ENCODE results near the gene NUF2.
"Not testable (repeated sequence)": the region's sequence is repeated elsewhere in the genome, so short reads cannot be mapped to it uniquely, and the experiment has no call there.

The NUF2 gene

DNA sequence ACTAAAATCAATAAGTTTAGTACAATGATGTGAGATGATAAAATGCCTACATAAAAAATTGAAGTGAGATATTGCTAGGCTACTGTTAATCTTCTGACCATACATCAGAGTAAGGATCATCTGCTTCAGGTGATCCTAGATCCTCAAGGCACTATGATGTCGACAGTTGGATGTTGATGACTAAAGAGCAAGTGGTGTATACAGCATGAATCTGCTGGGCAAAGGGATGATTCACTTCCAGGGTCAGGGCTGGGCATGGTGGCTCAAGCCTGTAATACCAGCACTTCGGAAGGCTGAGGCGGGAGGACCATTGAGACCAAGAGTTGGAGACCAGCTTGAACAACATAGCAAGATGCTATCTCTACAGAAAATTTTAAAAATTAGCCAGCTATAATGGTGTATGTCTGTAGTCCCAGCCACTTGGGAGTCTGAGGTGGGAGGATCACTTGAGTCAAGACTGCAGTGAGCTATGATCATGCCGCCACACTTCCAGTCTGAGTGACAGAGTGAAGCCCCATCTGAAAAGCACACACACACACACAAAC lies 24.6 kb downstream of the NUF2 start:
- TF ChIP-seq, protein P1, sequence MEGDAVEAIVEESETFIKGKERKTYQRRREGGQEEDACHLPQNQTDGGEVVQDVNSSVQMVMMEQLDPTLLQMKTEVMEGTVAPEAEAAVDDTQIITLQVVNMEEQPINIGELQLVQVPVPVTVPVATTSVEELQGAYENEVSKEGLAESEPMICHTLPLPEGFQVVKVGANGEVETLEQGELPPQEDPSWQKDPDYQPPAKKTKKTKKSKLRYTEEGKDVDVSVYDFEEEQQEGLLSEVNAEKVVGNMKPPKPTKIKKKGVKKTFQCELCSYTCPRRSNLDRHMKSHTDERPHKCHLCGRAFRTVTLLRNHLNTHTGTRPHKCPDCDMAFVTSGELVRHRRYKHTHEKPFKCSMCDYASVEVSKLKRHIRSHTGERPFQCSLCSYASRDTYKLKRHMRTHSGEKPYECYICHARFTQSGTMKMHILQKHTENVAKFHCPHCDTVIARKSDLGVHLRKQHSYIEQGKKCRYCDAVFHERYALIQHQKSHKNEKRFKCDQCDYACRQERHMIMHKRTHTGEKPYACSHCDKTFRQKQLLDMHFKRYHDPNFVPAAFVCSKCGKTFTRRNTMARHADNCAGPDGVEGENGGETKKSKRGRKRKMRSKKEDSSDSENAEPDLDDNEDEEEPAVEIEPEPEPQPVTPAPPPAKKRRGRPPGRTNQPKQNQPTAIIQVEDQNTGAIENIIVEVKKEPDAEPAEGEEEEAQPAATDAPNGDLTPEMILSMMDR (IDR thresholded peaks at IDR 0.05; ENCODE audit: low read depth, low read length): no peak
- no peak for TF ChIP-seq EZH2phosphoT487 (IDR thresholded peaks at IDR 0.05; ENCODE audit: low read depth)
- H3K36me3 ChIP-seq (replicated peaks; ENCODE audit: low read depth, low read length): peaks cover 57% of the 10 kb centered on the region

DNA sequence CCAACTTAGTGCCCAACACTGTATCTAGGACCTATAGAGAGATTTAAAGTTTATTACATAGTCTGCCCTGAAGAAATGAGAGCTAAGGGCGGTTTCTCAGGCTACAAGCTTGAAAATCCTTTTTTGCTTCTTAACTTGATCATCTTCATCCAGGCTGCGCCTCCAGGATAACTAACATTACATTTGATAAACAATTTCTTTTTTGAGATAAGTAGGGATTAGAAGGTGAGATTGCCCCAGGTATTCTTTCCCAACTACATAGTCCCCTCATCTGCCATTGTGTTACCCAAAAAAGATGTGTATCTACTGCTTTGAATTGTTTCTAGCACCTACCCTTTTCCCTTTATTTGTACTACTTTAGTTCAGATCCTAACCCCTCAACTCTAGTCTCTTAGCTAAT lies 25.4 kb downstream of the NUF2 start:
- Histone ChIP-seq H4K20me1 (ENCODE audit: insufficient read depth, low read length) (no peaks in the 10 kb centered on the region), H3K27ac (ENCODE audit: low read length) (no peak overlapping the region), H3K9me3 (ENCODE audit: insufficient read depth, low read length) (no peaks in the 10 kb centered on the region), H3K27me3 (ENCODE audit: low read depth, low read length) (no peaks in the 10 kb centered on the region), H3K36me3 (replicated peaks; ENCODE audit: low read depth, low read length) (peaks cover 62% of the 10 kb centered on the region), H3K4me2 (ENCODE audit: low read length) (no peak overlapping the region), H3K9ac (ENCODE audit: low read length) (no peak overlapping the region), H2AFZ (ENCODE audit: low read depth, low read length) (no peak overlapping the region), H3K4me1 (ENCODE audit: low read length) (no peaks in the 10 kb centered on the region), H3K79me2 (ENCODE audit: low read length) (no peaks in the 10 kb centered on the region), H3K4me3 (ENCODE audit: low read length) (no peak overlapping the region)
- TF ChIP-seq EZH2phosphoT487 (IDR thresholded peaks at IDR 0.05; ENCODE audit: low read depth): no peak
- TF ChIP-seq, protein P1 (IDR thresholded peaks at IDR 0.05; ENCODE audit: low read depth, low read length): no peak

More for the DNA sequence above, 24.6 kb downstream of the NUF2 start:
- H3K9ac ChIP-seq (ENCODE audit: low read length): no peak overlapping the region
- H3K27me3 ChIP-seq (ENCODE audit: low read depth, low read length): no peaks in the 10 kb centered on the region
- H2AFZ ChIP-seq (ENCODE audit: low read depth, low read length): no peak overlapping the region
- H3K79me2 ChIP-seq (ENCODE audit: low read length): no peaks in the 10 kb centered on the region
- H3K9me3 ChIP-seq (ENCODE audit: insufficient read depth, low read length): no peaks in the 10 kb centered on the region
- no peak overlapping the region for H3K4me3 ChIP-seq (ENCODE audit: low read length)
- no peak overlapping the region for H3K27ac ChIP-seq (ENCODE audit: low read length)
- no peak overlapping the region for H3K4me2 ChIP-seq (ENCODE audit: low read length)
- H3K4me1 ChIP-seq (ENCODE audit: low read length): no peaks in the 10 kb centered on the region
- no peaks in the 10 kb centered on the region for H4K20me1 ChIP-seq (ENCODE audit: insufficient read depth, low read length)

DNA sequence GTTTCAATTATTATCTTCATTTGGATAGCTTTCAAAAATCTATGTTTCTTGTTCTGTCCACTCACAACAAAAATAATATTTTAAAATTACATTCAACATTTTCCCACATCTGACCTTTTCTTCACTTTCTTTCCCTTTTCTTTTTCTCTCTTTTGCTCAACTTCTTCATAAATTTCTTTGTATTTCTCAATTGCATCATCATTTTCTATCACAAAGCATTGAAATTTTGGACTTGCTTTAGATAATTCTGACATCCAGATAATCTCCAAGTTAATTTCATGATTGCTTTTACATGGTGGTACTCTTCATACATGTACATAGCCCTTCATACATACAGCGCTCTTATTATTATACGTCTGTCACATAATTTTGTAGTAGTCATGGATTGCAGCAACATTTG lies 30.2 kb downstream of the NUF2 start:
- Histone ChIP-seq H2AFZ (ENCODE audit: low read depth, low read length) (no peak overlapping the region), H4K20me1 (ENCODE audit: insufficient read depth, low read length) (no peaks in the 10 kb centered on the region), H3K4me3 (ENCODE audit: low read length) (no peak overlapping the region), H3K27me3 (ENCODE audit: low read depth, low read length) (no peaks in the 10 kb centered on the region), H3K79me2 (ENCODE audit: low read length) (no peaks in the 10 kb centered on the region), H3K4me1 (ENCODE audit: low read length) (no peaks in the 10 kb centered on the region), H3K4me2 (ENCODE audit: low read length) (no peak overlapping the region), H3K27ac (ENCODE audit: low read length) (no peak overlapping the region), H3K9ac (ENCODE audit: low read length) (no peak overlapping the region), H3K36me3 (replicated peaks; ENCODE audit: low read depth, low read length) (peaks cover 48% of the 10 kb centered on the region), H3K9me3 (ENCODE audit: insufficient read depth, low read length) (no peaks in the 10 kb centered on the region)
- TF ChIP-seq, protein P1 (IDR thresholded peaks at IDR 0.05; ENCODE audit: low read depth, low read length): no peak
- TF ChIP-seq EZH2phosphoT487 (IDR thresholded peaks at IDR 0.05; ENCODE audit: low read depth): no peak

DNA sequence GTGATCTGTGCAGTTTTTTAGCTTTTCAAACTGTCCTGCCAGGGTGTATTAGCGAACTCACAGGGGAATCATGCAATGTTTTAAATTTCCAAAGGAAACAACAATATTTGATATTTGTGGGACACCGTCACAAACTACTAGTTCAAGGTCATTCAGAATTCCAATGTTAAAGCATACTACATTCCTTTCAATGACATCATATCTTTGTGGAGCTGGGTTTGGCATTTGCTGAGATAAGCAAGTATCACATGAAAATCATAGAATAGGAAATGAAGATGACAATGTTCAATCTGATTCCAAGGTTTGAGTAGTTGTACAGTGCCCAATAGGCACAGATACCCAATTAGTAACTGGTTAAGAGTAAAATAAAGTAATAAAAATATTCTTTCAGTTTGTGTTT lies 35.6 kb downstream of the NUF2 start:
- H3K4me2 ChIP-seq (ENCODE audit: low read length): no peak overlapping the region
- H3K27me3 ChIP-seq (ENCODE audit: low read depth, low read length): no peaks in the 10 kb centered on the region
- H3K9me3 ChIP-seq (ENCODE audit: insufficient read depth, low read length): no peaks in the 10 kb centered on the region
- no peak for TF ChIP-seq EZH2phosphoT487 (IDR thresholded peaks at IDR 0.05; ENCODE audit: low read depth)
- TF ChIP-seq, protein P1 (IDR thresholded peaks at IDR 0.05; ENCODE audit: low read depth, low read length): no peak
- no peaks in the 10 kb centered on the region for H4K20me1 ChIP-seq (ENCODE audit: insufficient read depth, low read length)
- peaks cover 8% of the 10 kb centered on the region for H3K36me3 ChIP-seq (replicated peaks; ENCODE audit: low read depth, low read length)
- H3K4me1 ChIP-seq (ENCODE audit: low read length): peaks cover 6% of the 10 kb centered on the region; the same call in 1 of the 2 replicates
- no peak overlapping the region for H3K27ac ChIP-seq (ENCODE audit: low read length)
- H3K9ac ChIP-seq (ENCODE audit: low read length): no peak overlapping the region
- H3K79me2 ChIP-seq (ENCODE audit: low read length): no peaks in the 10 kb centered on the region
- H2AFZ ChIP-seq (ENCODE audit: low read depth, low read length): no peak overlapping the region
- no peak overlapping the region for H3K4me3 ChIP-seq (ENCODE audit: low read length)

DNA sequence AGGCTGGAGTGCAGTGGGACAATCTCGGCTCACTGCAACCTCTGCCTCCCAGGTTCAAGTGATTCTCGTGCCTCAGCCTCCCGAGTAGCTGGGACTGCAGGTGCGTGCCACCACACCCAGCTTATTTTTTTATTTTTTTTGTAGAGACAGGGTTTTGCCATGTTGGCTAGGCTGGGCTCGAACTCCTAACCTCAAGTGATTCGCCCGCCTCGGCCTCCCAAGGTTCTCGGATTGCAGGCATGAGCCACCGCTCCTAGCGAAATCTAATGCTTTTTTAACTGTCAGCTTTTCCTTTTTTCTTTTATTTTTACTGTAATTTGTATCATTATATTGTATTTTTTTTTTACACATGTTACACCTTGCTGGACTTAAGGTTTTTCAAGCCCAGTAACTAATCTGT lies 36.4 kb downstream of the NUF2 start:
- not testable (repeated sequence) for H3K4me2 ChIP-seq (ENCODE audit: low read length); H3K27ac ChIP-seq (ENCODE audit: low read length); H3K9ac ChIP-seq (ENCODE audit: low read length); H2AFZ ChIP-seq (ENCODE audit: low read depth, low read length); H3K36me3 ChIP-seq (replicated peaks; ENCODE audit: low read depth, low read length); H3K4me3 ChIP-seq (ENCODE audit: low read length); H4K20me1 ChIP-seq (ENCODE audit: insufficient read depth, low read length); H3K79me2 ChIP-seq (ENCODE audit: low read length); H3K4me1 ChIP-seq (ENCODE audit: low read length); H3K27me3 ChIP-seq (ENCODE audit: low read depth, low read length); H3K9me3 ChIP-seq (ENCODE audit: insufficient read depth, low read length)

Data from OCI-LY3 (cell line).